ENCODE data around the gene GNAS-AS1.

GNAS-AS1 gene

DNA sequence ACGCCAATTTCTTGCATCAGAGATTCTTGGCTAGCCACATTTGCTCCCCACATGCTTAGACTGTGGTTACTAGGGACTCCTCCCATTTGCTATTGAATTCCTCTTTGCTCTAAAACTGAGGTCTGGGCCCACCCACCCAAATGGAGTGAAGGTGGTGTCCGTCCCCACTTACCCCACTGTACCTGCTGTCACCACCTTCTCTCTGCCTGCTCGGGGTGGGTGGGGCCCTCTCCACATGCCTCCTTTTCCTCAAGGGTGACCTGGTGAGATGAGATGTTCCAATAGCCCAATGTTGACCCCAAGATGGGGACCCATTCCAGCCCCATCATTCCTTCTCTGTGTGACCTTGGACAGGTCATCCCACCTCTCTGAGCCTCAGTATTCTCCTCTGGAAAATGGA lies 74.6 kb downstream of the GNAS-AS1 start:
- no peak for DNase-seq

DNA sequence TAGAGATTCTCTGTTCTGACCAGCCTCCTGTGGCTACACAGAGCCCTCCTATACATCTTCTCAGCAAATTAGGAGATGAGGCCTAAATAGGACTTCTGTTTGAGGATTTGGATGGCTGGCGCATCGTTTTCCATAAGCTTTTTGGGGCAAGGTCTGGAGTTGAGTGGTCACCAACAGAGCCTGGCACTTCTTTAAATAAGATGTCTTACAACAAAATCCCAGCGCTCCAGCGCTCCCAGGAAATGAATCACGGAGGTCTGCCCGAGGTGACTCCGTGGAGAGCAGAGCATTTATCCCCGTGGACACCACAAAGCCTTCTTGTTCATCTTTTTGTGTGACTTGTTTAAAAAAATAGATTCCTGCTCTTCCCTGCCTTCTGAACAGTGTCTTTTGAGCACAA lies 75.3 kb downstream of the GNAS-AS1 start:
- DNase-seq, result no peak

DNA sequence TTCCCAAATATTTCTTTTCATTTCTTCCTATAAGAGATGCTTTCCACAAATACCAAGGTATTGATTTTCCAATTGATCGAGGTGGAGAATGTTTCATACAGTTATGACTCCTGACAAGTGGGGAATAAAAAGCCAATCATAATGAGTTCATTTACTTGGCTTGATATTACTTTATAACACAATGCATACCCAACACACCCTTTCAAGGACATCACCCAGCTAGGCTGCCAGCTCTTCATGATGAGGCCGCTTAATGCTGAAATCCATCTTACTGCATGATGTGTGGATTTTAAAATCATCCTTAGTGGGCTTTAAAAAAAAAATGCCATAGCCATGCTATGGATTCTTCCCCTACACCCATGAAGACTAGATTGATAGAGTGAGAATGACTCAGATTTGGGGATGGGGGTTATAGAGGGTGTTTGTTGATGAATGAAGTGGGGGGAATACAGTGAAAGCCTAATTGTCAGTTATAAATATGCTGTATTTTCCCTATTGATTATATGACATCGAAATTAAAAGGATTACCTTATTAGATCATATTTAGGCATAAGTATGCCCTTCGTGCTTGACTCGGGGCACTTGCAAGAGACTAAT lies 75.9 kb downstream of the GNAS-AS1 start:
- DNase-seq, result no peak

DNA sequence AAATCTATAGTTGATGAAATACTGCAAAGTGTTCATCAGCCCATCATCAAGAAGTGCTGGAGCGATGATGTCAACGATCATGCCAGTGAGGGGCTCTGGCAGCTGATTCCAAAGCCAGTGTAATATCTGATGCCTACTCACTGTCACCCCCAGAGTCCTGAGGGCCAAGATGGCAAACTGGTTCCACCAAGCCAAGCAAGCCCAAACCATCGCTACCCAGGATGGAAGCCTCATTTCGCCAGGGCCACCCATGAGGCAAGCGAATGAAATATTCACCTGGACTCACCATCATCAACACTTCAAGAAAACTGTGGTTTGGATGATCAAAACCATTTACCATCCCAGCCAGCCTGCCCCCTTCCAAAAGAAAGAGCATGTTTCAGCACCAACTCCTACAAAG lies 76.5 kb downstream of the GNAS-AS1 start:
- DNase-seq, result no peak

DNA sequence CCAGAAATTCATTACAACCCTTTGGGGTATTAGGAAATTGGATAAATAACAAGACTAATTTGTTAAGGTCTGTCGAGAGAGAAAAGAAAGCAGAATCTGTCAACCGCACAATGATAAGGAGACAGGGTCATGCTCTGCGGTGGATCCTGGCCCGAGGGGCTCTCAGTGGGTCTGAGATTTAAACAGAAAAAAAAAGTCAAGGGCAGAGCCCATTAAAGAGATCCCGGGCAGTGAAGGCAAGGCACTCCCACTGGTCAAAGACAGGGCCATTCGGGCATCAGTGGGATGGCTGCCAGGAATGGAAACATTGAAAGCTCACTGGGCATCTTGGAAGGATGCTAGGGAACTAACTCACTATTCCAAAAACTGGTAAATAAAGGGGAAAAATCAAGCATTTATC lies 77.9 kb downstream of the GNAS-AS1 start:
- DNase-seq, result no peak

All from bone marrow (tissue), 2 donors.